Suprapubic skin (tissue), 4 donors: ENCODE results near the gene MRPL14. TPM values are rescaled to one million over a fixed set of nuclear protein-coding genes. Genes with fewer than 3 reads are reported as not detected.

Experiments
- DNase-seq, 2 donors: peaks; one replicate each; pipeline ENCODE4 v3.0.0-alpha.2; 2019; ENCODE audit warnings: low spot score in 2 of 2
- H3K27ac ChIP-seq: fragments of 200-600 bp; sonication (generic); one replicate; pipeline ENCODE4 v1.5.1; 2019
- H3K27me3 ChIP-seq: fragments of 200-600 bp; sonication (generic); one replicate; pipeline ENCODE4 v1.5.1; 2019
- H3K36me3 ChIP-seq: fragments of 200-600 bp; sonication (generic); one replicate; pipeline ENCODE4 v1.5.1; 2019
- H3K4me1 ChIP-seq: fragments of 200-600 bp; sonication (generic); one replicate; pipeline ENCODE4 v1.5.1; 2019
- H3K4me3 ChIP-seq: fragments of 200-600 bp; sonication (generic); one replicate; pipeline ENCODE4 v1.5.1; 2019; ENCODE audit warnings: mild to moderate bottlenecking
- H3K9me3 ChIP-seq: fragments of 200-600 bp; sonication (generic); one replicate; pipeline ENCODE4 v1.5.1; 2019
- CTCF ChIP-seq, 2 donors: fragments of 200-600 bp in 1 of 2; fragments of 450-650 bp in 1 of 2; sonication (generic) in 1 of 2; IDR thresholded peaks; one replicate each; pipeline ENCODE4 v1.5.1; 2016 to 2019; ENCODE audit warnings: antibody characterized with exemption in 2 of 2, mild to moderate bottlenecking in 1 of 2, moderate library complexity in 1 of 2
- EP300 ChIP-seq: sonication (generic); formaldehyde crosslinking; IDR thresholded peaks from one replicate; pipeline ENCODE4 v1.6.1; 2017; ENCODE audit warnings: antibody characterized with exemption
- POLR2A ChIP-seq, 2 donors: fragments of 450-650 bp; IDR thresholded peaks; one replicate each; pipeline ENCODE4 v1.6.1; 2017; ENCODE audit warnings: antibody characterized with exemption in 2 of 2, mild to moderate bottlenecking in 2 of 2, moderate library complexity in 2 of 2
- POLR2AphosphoS5 ChIP-seq, 3 donors: sonication (generic); formaldehyde crosslinking; IDR thresholded peaks; one replicate each; pipeline ENCODE4 v1.6.1; 2017; ENCODE audit warnings: antibody characterized with exemption in 3 of 3
- WGBS: methylation state at CpG from one replicate; pipeline ENCODE4 v1.1.5; 2018; 5-methylcytosine and 5-hydroxymethylcytosine counted together
- total RNA-seq, 4 donors: library from RNA; depleted of rRNA; stranded (reverse); fragments of >200 nt; gene quantifications; one replicate each; pipeline ENCODE4 v1.1.0, GENCODE V29; 2016

MRPL14 gene
- total RNA-seq, 4 donors from 2014 or later: 25.1 to 49.8 (median 44.0) TPM

DNA sequence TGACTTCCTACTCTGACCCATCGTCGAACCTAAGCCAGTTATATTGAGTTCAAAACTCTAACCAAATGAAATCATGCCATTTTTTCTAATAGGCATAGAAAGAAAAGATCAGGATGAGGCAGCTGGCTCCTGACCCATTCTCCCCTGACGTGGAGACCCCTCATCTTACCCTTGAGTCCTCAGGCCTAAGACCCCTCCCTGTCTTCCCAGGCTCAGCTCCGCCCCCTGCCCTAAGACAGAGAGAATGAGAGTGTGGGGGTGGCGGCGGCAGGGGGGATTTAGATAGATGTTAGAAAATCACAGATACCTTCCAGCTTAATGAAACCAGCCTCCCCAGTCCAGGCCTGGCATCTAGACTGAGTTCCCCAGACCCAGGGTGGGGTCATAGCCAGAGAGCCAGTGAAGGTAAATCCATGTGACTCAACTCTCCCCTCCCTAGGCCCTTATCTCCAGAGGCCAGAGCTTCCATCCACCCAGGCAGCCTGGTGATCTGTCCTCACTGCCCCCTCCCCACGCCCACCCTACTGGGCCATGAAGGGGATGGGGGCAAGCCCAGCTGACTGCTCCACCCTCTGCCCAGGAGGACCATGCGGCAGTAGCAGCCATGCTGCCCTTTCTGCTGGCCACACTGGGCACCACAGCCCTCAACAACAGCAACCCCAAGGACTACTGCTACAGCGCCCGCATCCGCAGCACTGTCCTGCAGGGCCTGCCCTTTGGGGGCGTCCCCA, 6.9 kb upstream of the MRPL14 start:
- no peak for TF ChIP-seq EP300
- TF ChIP-seq POLR2A (IDR thresholded peaks at IDR 0.05): no peak
- no peak for TF ChIP-seq POLR2AphosphoS5 (IDR thresholded peaks at IDR 0.05)
- Histone ChIP-seq H3K9me3 (no peaks in the 10 kb centered on the region), H3K27me3 (no peaks in the 10 kb centered on the region), H3K36me3 (peaks cover 46% of the 10 kb centered on the region), H3K4me1 (peaks cover 31% of the 10 kb centered on the region), H3K27ac (no peak overlapping the region), H3K4me3 (no peak overlapping the region)
- no peak for DNase-seq
- 85% methylated on average over 8 of the region's 12 CpGs for WGBS

- Histone ChIP-seq H3K9me3 (no peaks in the 10 kb centered on the region), H3K4me1 (peaks cover 40% of the 10 kb centered on the region), H3K4me3 (peak overlapping the region; percentile 20), H3K27me3 (no peaks in the 10 kb centered on the region), H3K27ac (no peak overlapping the region), H3K36me3 (peaks cover 40% of the 10 kb centered on the region)
- no peak for DNase-seq
- WGBS: 26% methylated on average over 9 of the region's 9 CpGs
- TF ChIP-seq POLR2AphosphoS5 (IDR thresholded peaks at IDR 0.05) (no peak), EP300 (no peak), POLR2A (IDR thresholded peaks at IDR 0.05) (no peak), CTCF (IDR thresholded peaks at IDR 0.05) (no peak)
Observed at GRCh38 chr6:44133003-44133931, 6.0 kb upstream of the MRPL14 start.

- H3K27ac ChIP-seq: no peak overlapping the region
- WGBS: 57% methylated on average over 4 of the region's 4 CpGs
Observed at GRCh38 chr6:44132476-44132875, 5.2 kb upstream of the MRPL14 start.

DNA sequence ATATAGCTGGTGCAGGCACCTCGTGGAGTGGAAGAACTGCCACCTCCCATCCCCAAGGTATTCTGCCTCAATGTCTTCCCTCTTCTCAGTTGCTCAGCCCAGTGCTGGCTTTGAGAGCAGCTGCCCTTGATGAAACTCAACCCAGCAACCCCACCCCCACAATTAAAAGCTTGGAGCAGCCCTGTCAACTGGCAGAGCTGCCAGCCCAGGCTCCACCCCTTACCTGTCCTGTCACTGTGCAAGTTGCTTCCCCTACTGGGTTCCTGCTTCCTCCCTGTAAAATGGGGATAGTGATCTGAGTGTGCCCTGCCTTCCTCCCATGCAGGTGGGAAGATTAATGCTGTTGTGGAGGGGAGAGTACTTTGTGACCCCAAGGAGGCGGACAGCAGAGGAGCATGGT, 4.6 kb upstream of the MRPL14 start:
- no peak overlapping the region for H3K27ac ChIP-seq
- DNase-seq: no peak

More at GRCh38 chr6:44132476-44132875, 5.2 kb upstream of the MRPL14 start:
- peaks cover 44% of the 10 kb centered on the region for H3K4me1 ChIP-seq
- TF ChIP-seq CTCF (IDR thresholded peaks at IDR 0.05) (no peak), POLR2AphosphoS5 (IDR thresholded peaks at IDR 0.05) (no peak), EP300 (no peak), POLR2A (IDR thresholded peaks at IDR 0.05) (no peak)
- H3K27me3 ChIP-seq: no peaks in the 10 kb centered on the region
- no peak for DNase-seq
- H3K9me3 ChIP-seq: no peaks in the 10 kb centered on the region
- H3K36me3 ChIP-seq: peaks cover 32% of the 10 kb centered on the region
- H3K4me3 ChIP-seq: no peak overlapping the region

GRCh38 chr6:44129841-44130322, 2.6 kb upstream of the MRPL14 start:
- Histone ChIP-seq H3K27ac (no peak overlapping the region), H3K9me3 (no peaks in the 10 kb centered on the region), H3K36me3 (peaks cover 6% of the 10 kb centered on the region), H3K4me3 (no peak overlapping the region), H3K27me3 (no peaks in the 10 kb centered on the region), H3K4me1 (peaks cover 58% of the 10 kb centered on the region)
- WGBS: 93% methylated on average over 2 of the region's 2 CpGs
- no peak for DNase-seq
- TF ChIP-seq POLR2A (IDR thresholded peaks at IDR 0.05): no peak
- TF ChIP-seq POLR2AphosphoS5 (IDR thresholded peaks at IDR 0.05): no peak
- TF ChIP-seq CTCF (IDR thresholded peaks at IDR 0.05): no peak
- no peak for TF ChIP-seq EP300

More for the DNA sequence above, 4.6 kb upstream of the MRPL14 start:
- WGBS: 64% methylated on average over 2 of the region's 2 CpGs
- peaks cover 26% of the 10 kb centered on the region for H3K36me3 ChIP-seq
- TF ChIP-seq CTCF (IDR thresholded peaks at IDR 0.05): no peak
- TF ChIP-seq EP300: no peak
- TF ChIP-seq POLR2A (IDR thresholded peaks at IDR 0.05): no peak
- TF ChIP-seq POLR2AphosphoS5 (IDR thresholded peaks at IDR 0.05): no peak
- peaks cover 44% of the 10 kb centered on the region for H3K4me1 ChIP-seq
- no peaks in the 10 kb centered on the region for H3K27me3 ChIP-seq
- H3K9me3 ChIP-seq: no peaks in the 10 kb centered on the region
- no peak overlapping the region for H3K4me3 ChIP-seq
